ENCODE data around the gene MAGEB17. TPM values are rescaled to one million over a fixed set of nuclear protein-coding genes. Genes with fewer than 3 reads are reported as not detected.

The MAGEB17 gene, protein sequence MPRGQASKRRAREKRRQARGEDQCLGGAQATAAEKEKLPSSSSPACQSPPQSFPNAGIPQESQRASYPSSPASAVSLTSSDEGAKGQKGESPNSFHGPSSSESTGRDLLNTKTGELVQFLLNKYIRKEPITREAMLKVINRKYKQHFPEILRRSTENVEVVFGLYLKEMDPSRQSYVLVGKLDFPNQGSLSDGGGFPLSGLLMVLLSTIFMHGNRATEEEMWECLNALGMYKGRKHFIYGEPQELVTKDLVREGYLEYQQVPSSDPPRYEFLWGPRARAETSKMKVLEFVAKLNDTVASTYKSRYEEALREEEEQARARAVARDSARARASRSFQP
- not detected in 2 replicates for total RNA-seq

DNA sequence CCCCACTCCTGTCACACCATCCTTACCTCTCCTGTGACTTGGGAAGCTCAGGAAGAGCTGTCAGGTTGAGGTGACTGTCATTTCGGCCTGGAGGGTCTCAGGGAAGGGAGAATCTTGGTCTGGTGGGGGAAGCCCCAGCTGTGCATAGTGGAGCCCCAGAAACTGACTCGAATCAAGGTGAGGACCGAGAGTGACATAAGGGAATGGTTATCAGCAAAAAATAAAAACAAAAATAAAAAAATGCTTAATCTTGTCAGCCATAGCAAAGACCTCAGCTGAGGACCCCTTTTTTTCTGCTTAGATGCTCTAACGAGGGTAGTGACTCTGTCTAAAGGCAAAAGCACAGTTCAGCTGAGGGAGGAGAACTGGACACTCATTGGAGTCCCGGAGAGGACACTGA, at the start of gene MAGEB17:
MAGEB17 (plus strand) TSS at position 301 of the 400 bp plus-strand sequence. CDS start 2,902 bp downstream, outside the sequence.

DNA sequence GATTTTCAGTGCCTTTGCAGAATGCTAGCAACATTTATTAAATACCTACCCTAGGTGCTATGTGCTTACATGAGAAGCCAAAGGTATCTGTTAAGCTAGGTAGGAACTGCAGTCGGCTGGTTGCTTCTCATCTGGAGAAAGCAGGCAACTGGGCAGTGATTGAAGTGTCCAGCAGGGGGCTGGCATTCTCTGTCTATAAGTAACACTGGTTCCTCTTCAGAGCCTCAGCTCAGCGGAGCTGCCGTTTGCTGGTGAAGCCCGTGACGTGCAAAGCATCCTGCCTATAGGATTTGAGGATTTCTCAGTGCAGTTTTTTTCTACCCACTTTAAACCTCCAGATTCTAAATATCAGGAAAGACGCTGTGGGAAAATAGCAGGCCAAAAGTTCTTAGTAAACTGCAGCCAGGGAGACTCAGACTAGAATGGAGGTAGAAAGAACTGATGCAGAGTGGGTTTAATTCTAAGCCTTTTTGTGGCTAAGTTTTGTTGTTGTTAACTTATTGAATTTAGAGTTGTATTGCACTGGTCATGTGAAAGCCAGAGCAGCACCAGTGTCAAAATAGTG, 44.0 kb upstream of the MAGEB17 start, which contains the start of gene GRPR:
GRPR (plus strand) TSS at position 344 of the 565 bp plus-strand sequence. CDS start 389 bp downstream, outside the sequence.

Other genes starting within 250 kb of the MAGEB17 start
- gene GRPR, start 43.9 kb upstream of the MAGEB17 start, total RNA-seq, result not detected in 2 replicates